GM12891 (cell line): Measurements from ENCODE around the gene TRAF7.

Source experiments
- POLR2A ChIP-seq: IDR thresholded peaks from 2 replicates; pipeline ENCODE4 v1.6.1; 2011; ENCODE audit warnings: low read depth, low read length, control low read depth
- POLR2AphosphoS5 ChIP-seq: IDR thresholded peaks from 2 replicates; pipeline ENCODE4 v1.6.1; 2011; ENCODE audit warnings: low read depth, low read length, control low read depth

- no peak for TF ChIP-seq POLR2A
- no peak for TF ChIP-seq POLR2AphosphoS5
Observed at GRCh38 chr16:2176047-2176446, 20.5 kb downstream of the TRAF7 start.
